ENCODE data around the gene RPL31.

- TF ChIP-seq CTCF (IDR thresholded peaks at IDR 0.05; ENCODE audit: low read depth, low read length, poor library complexity, severe bottlenecking) (no peak), EZH2phosphoT487 (IDR thresholded peaks at IDR 0.05; ENCODE audit: borderline replicate concordance, low read length) (no peak)
Observed at GRCh38 chr2:100972452-100972851, 29.6 kb upstream of the RPL31 start.

All from DOHH2 (cell line).